HUES48 (cell line): ENCODE results near the gene SLC7A4.

Source experiments
- H3K27ac ChIP-seq: one replicate; pipeline ENCODE4 v1.7.0; 2013; ENCODE audit warnings: low read depth, low read length, inconsistent platforms
- H3K27me3 ChIP-seq: 2 replicates; pipeline ENCODE4 v1.6.1; 2013; ENCODE audit warnings: mild to moderate bottlenecking, low read length; ENCODE audit not compliant: control insufficient read depth, insufficient read depth
- H3K36me3 ChIP-seq: 2 replicates; pipeline ENCODE4 v1.6.1; 2013; ENCODE audit warnings: low read length; ENCODE audit not compliant: control insufficient read depth, insufficient read depth
- H3K4me1 ChIP-seq: 2 replicates; pipeline ENCODE4 v1.6.1; 2013; ENCODE audit warnings: mild to moderate bottlenecking, low read length; ENCODE audit not compliant: control insufficient read depth, insufficient read depth
- H3K4me3 ChIP-seq: 2 replicates; pipeline ENCODE4 v1.5.1; 2013; ENCODE audit warnings: mild to moderate bottlenecking, low read depth, low read length
- H3K9ac ChIP-seq: 2 replicates; pipeline ENCODE4 v1.6.1; 2013; ENCODE audit warnings: mild to moderate bottlenecking, low read depth, low read length, moderate library complexity
- H3K9me3 ChIP-seq: 2 replicates; pipeline ENCODE4 v1.6.1; 2013; ENCODE audit warnings: low read length; ENCODE audit not compliant: control insufficient read depth, insufficient read depth

The SLC7A4 gene

GRCh38 chr22:21000207-21000986 is 32.0 kb downstream of the SLC7A4 start:
- Histone ChIP-seq H3K36me3 (peaks cover 18% of the 10 kb centered on the region), H3K27me3 (no peaks in the 10 kb centered on the region), H3K9ac (no peak overlapping the region), H3K4me1 (peaks cover 5% of the 10 kb centered on the region; the same call in 1 of the 2 replicates), H3K9me3 (no peaks in the 10 kb centered on the region), H3K27ac (no peak overlapping the region), H3K4me3 (peak overlapping the region; percentile 96)

GRCh38 chr22:20999350-21000206 is 32.8 kb downstream of the SLC7A4 start:
- Histone ChIP-seq H3K27me3 (no peaks in the 10 kb centered on the region), H3K4me3 (no peak overlapping the region), H3K4me1 (peaks cover 5% of the 10 kb centered on the region; the same call in 1 of the 2 replicates), H3K9ac (no peak overlapping the region), H3K27ac (no peak overlapping the region), H3K36me3 (peaks cover 18% of the 10 kb centered on the region), H3K9me3 (no peaks in the 10 kb centered on the region)

GRCh38 chr22:20998411-20999336 is 33.7 kb downstream of the SLC7A4 start:
- no peak overlapping the region for H3K4me3 ChIP-seq
- H3K36me3 ChIP-seq, result peaks cover 20% of the 10 kb centered on the region
- no peak overlapping the region for H3K27ac ChIP-seq
- H3K9ac ChIP-seq, result no peak overlapping the region
- H3K9me3 ChIP-seq, result no peaks in the 10 kb centered on the region
- no peaks in the 10 kb centered on the region for H3K27me3 ChIP-seq
- H3K4me1 ChIP-seq, result peaks cover 5% of the 10 kb centered on the region; the same call in 1 of the 2 replicates

- no peaks in the 10 kb centered on the region for H3K27me3 ChIP-seq
- H3K36me3 ChIP-seq, result peaks cover 23% of the 10 kb centered on the region
- no peak overlapping the region for H3K4me3 ChIP-seq
- H3K9me3 ChIP-seq, result no peaks in the 10 kb centered on the region
- H3K4me1 ChIP-seq, result peaks cover under 1% of the 10 kb centered on the region; the same call in 1 of the 2 replicates
- no peak overlapping the region for H3K9ac ChIP-seq
- no peak overlapping the region for H3K27ac ChIP-seq
These were observed 34.7 kb downstream of the SLC7A4 start for GRCh38 chr22:20997536-20998257.

- H3K4me1 ChIP-seq, result no peaks in the 10 kb centered on the region
- H3K27ac ChIP-seq, result no peak overlapping the region
- H3K27me3 ChIP-seq, result no peaks in the 10 kb centered on the region
- H3K4me3 ChIP-seq, result no peak overlapping the region
- no peak overlapping the region for H3K9ac ChIP-seq
- H3K9me3 ChIP-seq, result no peaks in the 10 kb centered on the region
- H3K36me3 ChIP-seq, result peaks cover 32% of the 10 kb centered on the region
These were observed 35.5 kb downstream of the SLC7A4 start for GRCh38 chr22:20996598-20997535.

- H3K36me3 ChIP-seq, result peaks cover 40% of the 10 kb centered on the region
- H3K4me1 ChIP-seq, result no peaks in the 10 kb centered on the region
- no peaks in the 10 kb centered on the region for H3K9me3 ChIP-seq
- H3K27ac ChIP-seq, result no peak overlapping the region
- H3K4me3 ChIP-seq, result no peak overlapping the region
- no peak overlapping the region for H3K9ac ChIP-seq
- no peaks in the 10 kb centered on the region for H3K27me3 ChIP-seq
These were observed 36.3 kb downstream of the SLC7A4 start for GRCh38 chr22:20996031-20996410.

GRCh38 chr22:20995329-20996030 is 36.9 kb downstream of the SLC7A4 start:
- peaks cover 42% of the 10 kb centered on the region for H3K36me3 ChIP-seq

GRCh38 chr22:20994902-20995241 is 37.5 kb downstream of the SLC7A4 start:
- H3K27ac ChIP-seq, result no peak overlapping the region
- peaks cover 39% of the 10 kb centered on the region for H3K36me3 ChIP-seq
- no peak overlapping the region for H3K9ac ChIP-seq
- no peak overlapping the region for H3K4me3 ChIP-seq
- no peaks in the 10 kb centered on the region for H3K4me1 ChIP-seq
- no peaks in the 10 kb centered on the region for H3K9me3 ChIP-seq
- no peaks in the 10 kb centered on the region for H3K27me3 ChIP-seq

More at GRCh38 chr22:20995329-20996030, 36.9 kb downstream of the SLC7A4 start:
- Histone ChIP-seq H3K27me3 (no peaks in the 10 kb centered on the region), H3K9ac (no peak overlapping the region), H3K4me1 (no peaks in the 10 kb centered on the region), H3K9me3 (no peaks in the 10 kb centered on the region), H3K27ac (no peak overlapping the region), H3K4me3 (no peak overlapping the region)

- H3K27ac ChIP-seq, result no peak overlapping the region
- H3K36me3 ChIP-seq, result peaks cover 33% of the 10 kb centered on the region
- no peaks in the 10 kb centered on the region for H3K4me1 ChIP-seq
These were observed 38.0 kb downstream of the SLC7A4 start for GRCh38 chr22:20994128-20994901.

More at GRCh38 chr22:20994128-20994901, 38.0 kb downstream of the SLC7A4 start:
- H3K4me3 ChIP-seq, result no peak overlapping the region
- no peak overlapping the region for H3K9ac ChIP-seq
- no peaks in the 10 kb centered on the region for H3K9me3 ChIP-seq
- H3K27me3 ChIP-seq, result no peaks in the 10 kb centered on the region
